Transverse colon (tissue), 4 donors: ENCODE measurements around the gene TBC1D30. TPM values are rescaled to one million over a fixed set of nuclear protein-coding genes. Genes with fewer than 3 reads are reported as not detected.

ENCODE experiments used
- DNase-seq: peaks from one replicate; pipeline ENCODE4 v3.0.0-alpha.2; 2019
- H3K27ac ChIP-seq, 4 donors: fragments of 200-600 bp; sonication (generic); 2 replicates each; pipeline ENCODE4 v1.5.1; 2016 to 2018; ENCODE audit warnings: inconsistent platforms in 4 of 4
- H3K27me3 ChIP-seq: fragments of 200-600 bp; sonication (generic); 2 replicates; pipeline ENCODE4 v1.5.1; 2017; ENCODE audit warnings: inconsistent platforms
- H3K36me3 ChIP-seq, 4 donors: fragments of 200-600 bp; sonication (generic); 2 replicates each; pipeline ENCODE4 v1.5.1; 2017 to 2019; ENCODE audit warnings: inconsistent platforms in 4 of 4
- H3K4me1 ChIP-seq, 4 donors: fragments of 200-600 bp; sonication (generic); 2 replicates each; pipeline ENCODE4 v1.5.1; 2017 to 2020; ENCODE audit warnings: inconsistent platforms in 4 of 4
- H3K4me3 ChIP-seq, 4 donors: fragments of 200-600 bp; sonication (generic); 1 replicate in 1 of 4; 2 replicates in 3 of 4; pipeline versions ENCODE4 v1.5.1 to v1.6.1; 2017 to 2019; ENCODE audit warnings: inconsistent platforms in 4 of 4
- H3K9me3 ChIP-seq, 2 donors: fragments of 200-600 bp; sonication (generic); 2 replicates each; pipeline ENCODE4 v1.5.1; 2017 to 2019; ENCODE audit warnings: inconsistent platforms in 2 of 2
- CTCF ChIP-seq, 5 experiments: fragments of 200-600 bp in 3 of 5; fragments of 450-650 bp in 2 of 5; sonication (generic) in 3 of 5; IDR thresholded peaks; 1 replicate in 2 of 5; 2 replicates in 3 of 5; pipeline ENCODE4 v1.5.1; 2016 to 2017; ENCODE audit warnings: antibody characterized with exemption in 5 of 5, inconsistent platforms in 3 of 5, mild to moderate bottlenecking in 2 of 5, moderate library complexity in 1 of 5
- EP300 ChIP-seq: sonication (generic); formaldehyde crosslinking; IDR thresholded peaks from one replicate; pipeline ENCODE4 v1.6.1; 2017; ENCODE audit warnings: antibody characterized with exemption, low read depth
- POLR2A ChIP-seq: fragments of 450-650 bp; IDR thresholded peaks from one replicate; pipeline ENCODE4 v1.6.1; 2016; ENCODE audit warnings: antibody characterized with exemption, mild to moderate bottlenecking, moderate library complexity
- POLR2AphosphoS5 ChIP-seq, 3 donors: sonication (generic); formaldehyde crosslinking; IDR thresholded peaks; one replicate each; pipeline ENCODE4 v1.6.1; 2016; ENCODE audit warnings: antibody characterized with exemption in 3 of 3
- WGBS, 2 donors: methylation state at CpG; one replicate each; pipeline ENCODE4 v1.1.5; 2018; ENCODE audit warnings: low coverage in 1 of 2; 5-methylcytosine and 5-hydroxymethylcytosine counted together
- in situ Hi-C, 4 donors: fragments of 200-750 bp; cut with MboI; loops; one replicate each; pipeline versions ENCODE4 v1.15.0 to v1.15.1; 2017; ENCODE audit warnings: low sequenced_read_pairs in 3 of 4, low pct_ligation_motif_present in 1 of 4, low pct_unique_long_range_greater_than_20kb in 1 of 4
- intact Hi-C: fragments of 100-400 bp; cut with DNase I; formaldehyde crosslinking; loops from one replicate; pipeline ENCODE4 v1.15.1; 2023; ENCODE audit warnings: low total_unique reads
- total RNA-seq, 4 donors: library from RNA; depleted of rRNA; stranded (reverse); fragments of >200 nt; gene quantifications; one replicate each; pipeline ENCODE4 v1.1.0, GENCODE V29; 2016

Gene TBC1D30
- total RNA-seq, 4 donors from 2014 or later = 0.37 to 9.4 (median 6.5) TPM

- intact Hi-C loops = no loop called here
- no peaks in the 10 kb centered on the region for H3K9me3 ChIP-seq
Observed at GRCh38 chr12:64785838-64786237, 38.6 kb upstream of the TBC1D30 start.

GRCh38 chr12:64790166-64790565, 34.3 kb upstream of the TBC1D30 start:
- WGBS, 2 donors = 75 to 76% methylated on average over 1 of the region's 1 CpG
- Histone ChIP-seq H3K27me3 (peaks cover 7% of the 10 kb centered on the region), H3K9me3 (no peaks in the 10 kb centered on the region), H3K36me3 (no peaks in the 10 kb centered on the region), H3K4me3 (no peak overlapping the region), H3K4me1 (no peaks in the 10 kb centered on the region), H3K27ac (no peak overlapping the region)
- no peak for DNase-seq
- TF ChIP-seq POLR2A = no peak
- no peak for TF ChIP-seq CTCF (IDR thresholded peaks at IDR 0.05)
- no peak for TF ChIP-seq POLR2AphosphoS5 (IDR thresholded peaks at IDR 0.05)
- no peak for TF ChIP-seq EP300
- in situ Hi-C loops = no loop called here
- intact Hi-C loops = no loop called here

More at GRCh38 chr12:64785838-64786237, 38.6 kb upstream of the TBC1D30 start:
- Histone ChIP-seq H3K27ac (no peak overlapping the region), H3K4me3 (no peak overlapping the region), H3K4me1 (peaks cover 0 to 18% (median 10%) of the 10 kb centered on the region in 4 donors), H3K27me3 (peaks cover 45% of the 10 kb centered on the region), H3K36me3 (no peaks in the 10 kb centered on the region)
- DNase-seq = no peak
- TF ChIP-seq POLR2AphosphoS5 (IDR thresholded peaks at IDR 0.05) = no peak
- TF ChIP-seq EP300 = no peak
- TF ChIP-seq POLR2A = no peak
- TF ChIP-seq CTCF (IDR thresholded peaks at IDR 0.05) = no peak
- in situ Hi-C loops = no loop called here
- 94 to 100% methylated on average over 1 to 6 of the region's 6 CpGs for WGBS, 2 donors

GRCh38 chr12:64791036-64791435, 33.4 kb upstream of the TBC1D30 start:
- no peaks in the 10 kb centered on the region for H3K9me3 ChIP-seq
- H3K27ac ChIP-seq = no peak overlapping the region
- H3K27me3 ChIP-seq = peaks cover 4% of the 10 kb centered on the region
- peaks cover 0 to 3% (median under 1%) of the 10 kb centered on the region in 4 donors for H3K4me1 ChIP-seq
- no peak overlapping the region for H3K4me3 ChIP-seq
- intact Hi-C loops (no loop called here), in situ Hi-C loops (no loop called here)
- DNase-seq = no peak
- H3K36me3 ChIP-seq = no peaks in the 10 kb centered on the region
- TF ChIP-seq EP300 = no peak
- no peak for TF ChIP-seq CTCF (IDR thresholded peaks at IDR 0.05)
- no peak for TF ChIP-seq POLR2AphosphoS5 (IDR thresholded peaks at IDR 0.05)
- TF ChIP-seq POLR2A = no peak

GRCh38 chr12:64792128-64792527, 32.3 kb upstream of the TBC1D30 start:
- H3K27me3 ChIP-seq = no peaks in the 10 kb centered on the region
- intact Hi-C loops (no loop called here), in situ Hi-C loops (no loop called here)
- no peak overlapping the region for H3K27ac ChIP-seq
- DNase-seq = no peak
- no peaks in the 10 kb centered on the region for H3K36me3 ChIP-seq
- WGBS, 2 donors = 17 to 55% methylated on average over 1 of the region's 1 CpG
- H3K4me3 ChIP-seq = no peak overlapping the region
- H3K4me1 ChIP-seq = peaks cover 0 to 10% (median 1%) of the 10 kb centered on the region in 4 donors
- TF ChIP-seq EP300 (no peak), POLR2AphosphoS5 (IDR thresholded peaks at IDR 0.05) (no peak), POLR2A (no peak), CTCF (IDR thresholded peaks at IDR 0.05) (no peak)
- no peaks in the 10 kb centered on the region for H3K9me3 ChIP-seq
